ENCODE results near the gene DLGAP1. TPM values are rescaled to one million over a fixed set of nuclear protein-coding genes. Genes with fewer than 3 reads are reported as not detected.

Gene DLGAP1
- total and polyA plus RNA-seq, 2 of the 4 experiments (the other 2 are of a cell fraction): under 0.01 to 0.09 TPM

- H3K14ac ChIP-seq (replicated peaks; ENCODE audit: low read depth, low read length): peak overlapping the region; percentile 56
- 74% methylated on average over 3 of the region's 14 CpGs; no CpG with 5 or more reads in 1 of the 2 experiments for WGBS, 2 experiments (ENCODE audit: extremely low coverage in 2 of 2, insufficient read length in 1 of 2)
- TF ChIP-seq MAZ (IDR thresholded peaks at IDR 0.05; ENCODE audit: borderline replicate concordance, low read depth, low read length) (no peak), MAFK (IDR thresholded peaks at IDR 0.05; ENCODE audit: low read depth, low read length) (no peak), CEBPB (IDR thresholded peaks at IDR 0.05; ENCODE audit: low read depth, low read length) (peak; percentile 72)
- no peak overlapping the region for H4K91ac ChIP-seq (ENCODE audit: insufficient read depth, low read depth, low read length)
- H2AK5ac ChIP-seq (ENCODE audit: low read depth, low read length): no peak overlapping the region
- H4K8ac ChIP-seq (ENCODE audit: low read depth in 2 of 2, low read length in 2 of 2): peak overlapping the region; percentile 2 to 32; a peak in 2 of 4 replicates
- DNase-seq (peak; percentile 77), ATAC-seq (ENCODE audit: low read depth) (peak; percentile 76)
- no peak overlapping the region for H2AK9ac ChIP-seq (replicated peaks; ENCODE audit: low read depth, low read length, poor library complexity)
- H2BK15ac ChIP-seq (ENCODE audit: low read depth, low read length): no peak overlapping the region
- no peak overlapping the region for H2AFZ ChIP-seq (replicated peaks; ENCODE audit: low read length, poor library complexity)
- H3K4me1 ChIP-seq (ENCODE audit: control insufficient read depth, insufficient read depth, low read length): no peaks in the 10 kb centered on the region
- ChIA-PET POLR2A (ENCODE audit: unreplicated experiment) (no interaction called here), CTCF (interaction anchor here (1.2 to 1.4 kb wide), 2 partner anchors 23 to 24 kb away, joined by 3 read pairs; no protein-coding TSS in a partner anchor)
- no peaks in the 10 kb centered on the region for H3K36me3 ChIP-seq (ENCODE audit: control insufficient read depth, insufficient read depth, low read length)
- in situ Hi-C loops (cut with MboI; ENCODE audit: low sequenced_read_pairs) (no loop called here), dilution Hi-C loops (cut with HindIII; ENCODE audit: low sequenced_read_pairs, unreplicated experiment) (no loop called here), intact Hi-C loops (cut with micrococcal nuclease) (no loop called here)
- H2BK120ac ChIP-seq (ENCODE audit: low read depth, low read length): peak overlapping the region; percentile 29
- no peaks in the 10 kb centered on the region for H3K9me1 ChIP-seq (ENCODE audit: insufficient read depth, low read length)
- no peak overlapping the region for H3K27ac ChIP-seq (ENCODE audit: insufficient read depth, low read length)
- no peaks in the 10 kb centered on the region for H3K9me3 ChIP-seq (ENCODE audit: control insufficient read depth, insufficient read depth, low read length)
- no peak overlapping the region for H3K23ac ChIP-seq (ENCODE audit: low read depth, low read length)
- BruUV-seq (replicated peaks): no TSS peak
- no peaks in the 10 kb centered on the region for H4K20me1 ChIP-seq (ENCODE audit: insufficient read depth, low read length)
- no peak overlapping the region for H3K56ac ChIP-seq (ENCODE audit: extremely low read depth, insufficient read depth, low read length)
- no peak overlapping the region for H3K9ac ChIP-seq (ENCODE audit: low read depth, low read length)
- peak overlapping the region; percentile 53; the same call in 1 of the 2 replicates for H2BK20ac ChIP-seq (ENCODE audit: low read depth, low read length)
- peak overlapping the region; percentile 58; the same call in 1 of the 2 replicates for H3K4me2 ChIP-seq (ENCODE audit: low read depth, low read length)
- H3K79me1 ChIP-seq (ENCODE audit: low read depth in 1 of 2, low read length in 2 of 2): no peaks in the 10 kb centered on the region
- H2BK5ac ChIP-seq (ENCODE audit: low read depth, low read length, poor library complexity, severe bottlenecking): peak overlapping the region; percentile 64
- H3K27me3 ChIP-seq (ENCODE audit: control insufficient read depth, insufficient read depth, low read length): no peaks in the 10 kb centered on the region
- H4K5ac ChIP-seq (ENCODE audit: low read depth, low read length): no peak overlapping the region
- no peak overlapping the region; the same call in 1 of the 2 replicates for H3K18ac ChIP-seq (ENCODE audit: low read depth, low read length)
- H3K4me3 ChIP-seq (ENCODE audit: insufficient read depth, low read depth, low read length): peak overlapping the region; percentile 27; the same call in 1 of the 2 replicates
- no peak overlapping the region for H3K4ac ChIP-seq (ENCODE audit: low read depth, low read length)
Observed at GRCh38 chr18:3747176-3747973, 707.7 kb downstream of the DLGAP1 start.
